IMR-90 (cell line): ENCODE results near the gene ASPN. TPM values are rescaled to one million over a fixed set of nuclear protein-coding genes. Genes with fewer than 3 reads are reported as not detected.
A peak's percentile ranks its signal among the peaks of the same experiment; 100 is the strongest.

ENCODE experiments used
- ATAC-seq: fragments of 200-7000 bp; cut with Tn5 transposase; 2 replicates; pipeline ENCODE4 v1.9.1; 2020; ENCODE audit warnings: low read depth, mild to moderate bottlenecking, moderate library complexity
- BruUV-seq: library from RNA; stranded (reverse); fragments of 400-500 nt; replicated peaks from 2 replicates; lab custom pipeline; 2021; lab: Mats Ljungman, UMichigan
- CTCF ChIA-PET: fragments of 300-600 bp; formaldehyde crosslinking; extraction: SDS; loops from one replicate; lab custom pipeline; 2021; ENCODE audit warnings: antibody characterized with exemption; lab: Yijun Ruan, JAX
- POLR2A ChIA-PET: fragments of 300-600 bp; sonication (Branson Sonifier 250); formaldehyde crosslinking; loops from one replicate; lab custom pipeline; 2022; ENCODE audit warnings: antibody characterized with exemption; ENCODE audit not compliant: unreplicated experiment; lab: Charles Lee
- DNase-seq: peaks from one replicate; pipeline ENCODE4 v3.0.0; 2013
- H2AFZ ChIP-seq: replicated peaks from 2 replicates; pipeline ENCODE3; 2013; ENCODE audit warnings: low read length, mild to moderate bottlenecking; ENCODE audit not compliant: poor library complexity
- H2AK5ac ChIP-seq: 2 replicates; pipeline ENCODE4 v1.6.1; 2013; ENCODE audit warnings: low read depth, low read length, inconsistent platforms
- H2AK9ac ChIP-seq: replicated peaks from 2 replicates; pipeline ENCODE3; 2013; ENCODE audit warnings: mild to moderate bottlenecking, low read depth, low read length, moderate library complexity; ENCODE audit not compliant: poor library complexity
- H2BK120ac ChIP-seq: 2 replicates; pipeline ENCODE4 v1.6.1; 2013; ENCODE audit warnings: low read depth, low read length, inconsistent platforms
- H2BK15ac ChIP-seq: 3 replicates; pipeline ENCODE4 v1.6.1; 2013; ENCODE audit warnings: low read depth, low read length, inconsistent platforms
- H2BK20ac ChIP-seq: 2 replicates; pipeline ENCODE4 v1.6.1; 2013; ENCODE audit warnings: low read depth, mild to moderate bottlenecking, inconsistent platforms, low read length, moderate library complexity
- H2BK5ac ChIP-seq: 2 replicates; pipeline ENCODE4 v1.6.1; 2013; ENCODE audit warnings: mild to moderate bottlenecking, low read depth, low read length, inconsistent platforms; ENCODE audit not compliant: poor library complexity, severe bottlenecking
- H3K14ac ChIP-seq: replicated peaks from 2 replicates; pipeline ENCODE4 v1.6.1; 2013; ENCODE audit warnings: low read depth, low read length, inconsistent platforms
- H3K18ac ChIP-seq: 2 replicates; pipeline ENCODE4 v1.6.1; 2013; ENCODE audit warnings: low read depth, low read length, control low read depth
- H3K23ac ChIP-seq: 2 replicates; pipeline ENCODE4 v1.6.1; 2013; ENCODE audit warnings: low read depth, low read length, inconsistent platforms
- H3K27ac ChIP-seq: 2 replicates; pipeline ENCODE4 v1.5.1; 2013; ENCODE audit warnings: mild to moderate bottlenecking, control low read depth, low read length; ENCODE audit not compliant: insufficient read depth
- H3K27me3 ChIP-seq: 2 replicates; pipeline ENCODE4 v1.6.1; 2013; ENCODE audit warnings: low read length; ENCODE audit not compliant: control insufficient read depth, insufficient read depth
- H3K36me3 ChIP-seq: 2 replicates; pipeline ENCODE4 v1.6.1; 2013; ENCODE audit warnings: low read length, mixed read lengths; ENCODE audit not compliant: control insufficient read depth, insufficient read depth
- H3K4ac ChIP-seq: 2 replicates; pipeline ENCODE4 v1.6.1; 2013; ENCODE audit warnings: low read depth, low read length, inconsistent platforms
- H3K4me1 ChIP-seq: 2 replicates; pipeline ENCODE4 v1.6.1; 2013; ENCODE audit warnings: low read length, mixed read lengths; ENCODE audit not compliant: control insufficient read depth, insufficient read depth
- H3K4me2 ChIP-seq: 2 replicates; pipeline ENCODE4 v1.6.1; 2013; ENCODE audit warnings: low read depth, mild to moderate bottlenecking, control low read depth, low read length, moderate library complexity
- H3K4me3 ChIP-seq: 2 replicates; pipeline ENCODE4 v1.5.1; 2013; ENCODE audit warnings: low read depth, mild to moderate bottlenecking, control low read depth, low read length, moderate library complexity; ENCODE audit not compliant: insufficient read depth
- H3K56ac ChIP-seq: 2 replicates; pipeline ENCODE4 v1.6.1; 2013; ENCODE audit warnings: low read length, inconsistent platforms; ENCODE audit not compliant: insufficient read depth; ENCODE audit errors: extremely low read depth
- H3K79me1 ChIP-seq, 2 experiments: 2 replicates each; pipeline ENCODE4 v1.6.1; 2013; ENCODE audit warnings: low read length in 2 of 2, inconsistent platforms in 1 of 2, low read depth in 1 of 2
- H3K9ac ChIP-seq: 2 replicates; pipeline ENCODE4 v1.6.1; 2013; ENCODE audit warnings: low read depth, low read length, control low read depth
- H3K9me1 ChIP-seq: 2 replicates; pipeline ENCODE4 v1.6.1; 2013; ENCODE audit warnings: low read length, inconsistent platforms; ENCODE audit not compliant: insufficient read depth
- H3K9me3 ChIP-seq: 2 replicates; pipeline ENCODE4 v1.6.1; 2013; ENCODE audit warnings: low read length; ENCODE audit not compliant: control insufficient read depth, insufficient read depth
- H4K20me1 ChIP-seq: 2 replicates; pipeline ENCODE4 v1.6.1; 2013; ENCODE audit warnings: low read length, inconsistent platforms; ENCODE audit not compliant: insufficient read depth
- H4K5ac ChIP-seq: 2 replicates; pipeline ENCODE4 v1.6.1; 2013; ENCODE audit warnings: mild to moderate bottlenecking, low read depth, low read length, control low read depth
- H4K8ac ChIP-seq, 2 experiments: 2 replicates each; pipeline ENCODE4 v1.6.1; 2013; ENCODE audit warnings: low read depth in 2 of 2, low read length in 2 of 2, control low read depth in 1 of 2, inconsistent platforms in 1 of 2
- H4K91ac ChIP-seq: 2 replicates; pipeline ENCODE4 v1.6.1; 2013; ENCODE audit warnings: low read depth, low read length, inconsistent platforms; ENCODE audit not compliant: insufficient read depth
- CEBPB ChIP-seq: IDR thresholded peaks from 2 replicates; pipeline ENCODE4 v1.6.1; 2012; ENCODE audit warnings: low read depth, low read length, improper control_type of control experiment
- MAFK ChIP-seq: IDR thresholded peaks from 2 replicates; pipeline ENCODE4 v1.6.1; 2012; ENCODE audit warnings: low read depth, low read length, improper control_type of control experiment
- WGBS, 2 experiments: methylation state at CpG; one replicate each; pipeline versions ENCODE4 v1.1.5 to v1.1.7; 2013; ENCODE audit warnings: missing lambda C conversion rate in 2 of 2; ENCODE audit not compliant: insufficient read length in 1 of 2; ENCODE audit errors: extremely low coverage in 2 of 2; 5-methylcytosine and 5-hydroxymethylcytosine counted together
- dilution Hi-C: fragments of 300-500 bp; cut with HindIII; formaldehyde crosslinking; loops from one replicate; pipeline ENCODE4 v1.14.3; 2018; ENCODE audit warnings: low sequenced_read_pairs; ENCODE audit not compliant: unreplicated experiment
- in situ Hi-C: fragments of 300-500 bp; cut with MboI; formaldehyde crosslinking; loops from 3 replicates; pipeline ENCODE4 v1.14.3; 2019; ENCODE audit warnings: low sequenced_read_pairs, inconsistent platforms, mixed read lengths
- intact Hi-C: fragments of 100-400 bp; cut with micrococcal nuclease; formaldehyde crosslinking; loops from 2 replicates; pipeline ENCODE4 v1.10.0; 2022
- polyA plus RNA-seq, 3 experiments: library from polyadenylated mRNA; depleted of rRNA; stranded (reverse); fragments of >200 nt; gene quantifications; 2 replicates each; pipeline ENCODE4 v1.2.3, GENCODE V29; 2012; ENCODE audit warnings: low replicate concordance in 1 of 3
- total RNA-seq: library from RNA; depleted of rRNA; stranded (reverse); fragments of >200 nt; gene quantifications from 2 replicates; pipeline ENCODE4 v1.2.3, GENCODE V29; 2012

The ASPN gene
- total and polyA plus RNA-seq, 2 of the 4 experiments (the other 2 are of a cell fraction): under 0.01 to 0.09 TPM

DNA sequence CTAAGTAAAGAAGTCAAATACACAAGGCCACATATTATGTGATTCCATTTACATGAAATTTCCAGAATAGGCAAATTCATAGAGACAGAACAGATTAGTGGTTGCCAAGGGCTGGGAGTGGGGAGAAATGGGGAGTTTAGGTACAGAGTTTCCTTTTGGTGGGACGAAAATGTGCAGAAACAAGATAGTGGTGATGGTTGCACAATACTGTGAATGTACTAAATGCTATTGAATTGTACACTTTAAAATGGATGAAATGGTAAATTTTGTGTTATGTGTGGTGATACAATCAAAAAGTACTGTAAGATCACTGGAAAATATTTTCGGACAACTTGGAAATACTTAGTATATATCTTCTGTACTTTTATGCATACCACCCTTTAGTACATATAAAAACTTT lies 38.5 kb upstream of the ASPN start:
- ATAC-seq: no peak
- Histone ChIP-seq H4K20me1 (no peaks in the 10 kb centered on the region), H3K23ac (no peak overlapping the region), H3K9me3 (no peaks in the 10 kb centered on the region), H2AK5ac (no peak overlapping the region), H3K79me1 (no peaks in the 10 kb centered on the region), H4K5ac (no peak overlapping the region), H3K4ac (no peak overlapping the region), H4K91ac (no peak overlapping the region), H2BK20ac (no peak overlapping the region), H2BK15ac (no peak overlapping the region), H2BK5ac (no peak overlapping the region), H3K27me3 (no peaks in the 10 kb centered on the region), H2AK9ac (no peak overlapping the region), H3K4me1 (no peaks in the 10 kb centered on the region), H3K4me2 (no peak overlapping the region), H3K27ac (no peak overlapping the region), H3K4me3 (no peak overlapping the region), H2AFZ (no peak overlapping the region), H3K56ac (no peak overlapping the region), H3K14ac (no peak overlapping the region), H4K8ac (no peak overlapping the region), H3K18ac (no peak overlapping the region), H3K9ac (no peak overlapping the region), H3K9me1 (no peaks in the 10 kb centered on the region), H2BK120ac (no peak overlapping the region), H3K36me3 (no peaks in the 10 kb centered on the region)
- intact Hi-C loops (no loop called here), in situ Hi-C loops (no loop called here), dilution Hi-C loops (no loop called here)
- WGBS, 2 experiments: 80% methylated on average over 1 of the region's 2 CpGs; no CpG with 5 or more reads in 1 of the 2 experiments
- CTCF ChIA-PET: interaction anchor here (0.6 kb wide), 1 partner anchor 104 kb away, joined by 3 read pairs; no protein-coding TSS in a partner anchor
- TF ChIP-seq MAFK: no peak
- TF ChIP-seq CEBPB: peak; percentile 61
- no peak for DNase-seq
- POLR2A ChIA-PET: no interaction called here
- no TSS peak for BruUV-seq
